Measurements from ENCODE around the gene CEACAM18. TPM values are rescaled to one million over a fixed set of nuclear protein-coding genes. Genes with fewer than 3 reads are reported as not detected.
A peak's percentile ranks its signal among the peaks of the same experiment; 100 is the strongest.
"Not testable (repeated sequence)": the region's sequence is repeated elsewhere in the genome, so short reads cannot be mapped to it uniquely, and the experiment has no call there.

The CEACAM18 gene
- total RNA-seq, 4 donors from 2014 or later, result 2.4 to 4.4 (median 2.5) TPM

- H3K36me3 ChIP-seq, result no peaks in the 10 kb centered on the region
- H3K27ac ChIP-seq, result no peak overlapping the region
- H3K27me3 ChIP-seq, result no peaks in the 10 kb centered on the region
- peaks cover 0 to 10% (median 6%) of the 10 kb centered on the region in 4 donors for H3K4me1 ChIP-seq
- no peak overlapping the region for H3K4me3 ChIP-seq
- peak in 2 of 3 donors; percentile 33 to 60 for DNase-seq
- H3K9me3 ChIP-seq, result no peaks in the 10 kb centered on the region
- TF ChIP-seq CTCF (IDR thresholded peaks at IDR 0.05) (peak in 5 of 6 experiments; percentile 8 to 44 (median 37)), POLR2A (IDR thresholded peaks at IDR 0.05) (no peak)
These were observed 39.3 kb upstream of the CEACAM18 start for GRCh38 chr19:51439021-51439465.

- DNase-seq, result no peak
- Histone ChIP-seq H3K36me3 (no peaks in the 10 kb centered on the region), H3K4me1 (peaks cover 0 to 10% (median 6%) of the 10 kb centered on the region in 4 donors), H3K4me3 (no peak overlapping the region), H3K9me3 (no peaks in the 10 kb centered on the region), H3K27ac (no peak overlapping the region), H3K27me3 (no peaks in the 10 kb centered on the region)
- no peak for TF ChIP-seq POLR2A (IDR thresholded peaks at IDR 0.05)
- TF ChIP-seq CTCF (IDR thresholded peaks at IDR 0.05), result no peak
These were observed 38.3 kb upstream of the CEACAM18 start for GRCh38 chr19:51440052-51440451.

GRCh38 chr19:51440846-51441409 lies 37.4 kb upstream of the CEACAM18 start:
- Histone ChIP-seq H3K4me1 (peaks cover 0 to 10% (median 6%) of the 10 kb centered on the region in 4 donors), H3K36me3 (no peaks in the 10 kb centered on the region), H3K4me3 (peak overlapping the region in 2 of 4 donors; percentile 1 to 17), H3K9me3 (no peaks in the 10 kb centered on the region), H3K27ac (peak overlapping the region in 3 of 4 donors; percentile 30 to 69 (median 31)), H3K27me3 (no peaks in the 10 kb centered on the region)
- no peak for DNase-seq
- TF ChIP-seq CTCF (IDR thresholded peaks at IDR 0.05) (no peak), POLR2A (IDR thresholded peaks at IDR 0.05) (no peak)

- H3K9me3 ChIP-seq, result no peaks in the 10 kb centered on the region
- no peaks in the 10 kb centered on the region for H3K27me3 ChIP-seq
- DNase-seq, result peak in 2 of 3 donors; percentile 93 to 96
- H3K36me3 ChIP-seq, result no peaks in the 10 kb centered on the region
- TF ChIP-seq CTCF (IDR thresholded peaks at IDR 0.05) (no peak), POLR2A (IDR thresholded peaks at IDR 0.05) (no peak)
- peak overlapping the region in 3 of 4 donors; percentile 1 to 17 (median 6) for H3K4me3 ChIP-seq
- peaks cover 0 to 10% (median 6%) of the 10 kb centered on the region in 4 donors for H3K4me1 ChIP-seq
- peak overlapping the region in 3 of 4 donors; percentile 30 to 69 (median 31) for H3K27ac ChIP-seq
These were observed 36.6 kb upstream of the CEACAM18 start for GRCh38 chr19:51441410-51442390.

- not testable (repeated sequence) for H3K27ac ChIP-seq, DNase-seq, H3K9me3 ChIP-seq, H3K36me3 ChIP-seq, H3K4me1 ChIP-seq, H3K27me3 ChIP-seq, H3K4me3 ChIP-seq
These were observed 30.8 kb upstream of the CEACAM18 start for GRCh38 chr19:51447510-51447909.

GRCh38 chr19:51448011-51448410 lies 30.3 kb upstream of the CEACAM18 start:
- no peak for TF ChIP-seq POLR2A (IDR thresholded peaks at IDR 0.05)
- no peak for TF ChIP-seq CTCF (IDR thresholded peaks at IDR 0.05)
- no peaks in the 10 kb centered on the region for H3K4me1 ChIP-seq
- no peaks in the 10 kb centered on the region for H3K9me3 ChIP-seq
- no peaks in the 10 kb centered on the region for H3K27me3 ChIP-seq
- no peak overlapping the region for H3K4me3 ChIP-seq
- no peak overlapping the region for H3K27ac ChIP-seq
- H3K36me3 ChIP-seq, result no peaks in the 10 kb centered on the region
- no peak for DNase-seq

Measured in Peyer's patch (tissue), 4 donors.